HEK293T (cell line): Measurements from ENCODE around the gene CSF2.

Experiments used
- BHLHE40 ChIP-seq: fragments of 450-650 bp; IDR thresholded peaks from 2 replicates; pipeline ENCODE4 v1.6.1; 2016; ENCODE audit warnings: mild to moderate bottlenecking, moderate library complexity, borderline replicate concordance
- HDGF ChIP-seq: fragments of 450-650 bp; IDR thresholded peaks from 2 replicates; pipeline ENCODE4 v1.6.1; 2017; ENCODE audit warnings: antibody characterized with exemption, borderline replicate concordance
- L3MBTL2 ChIP-seq: fragments of 450-650 bp; conservative IDR thresholded peaks from 2 replicates; pipeline ENCODE4 v1.6.1; 2016; ENCODE audit warnings: mild to moderate bottlenecking

- no peak for TF ChIP-seq BHLHE40
- TF ChIP-seq L3MBTL2 = no peak
- TF ChIP-seq HDGF = no peak
These were observed 13.7 kb upstream of the CSF2 start for GRCh38 chr5:132059696-132060500.
